Spleen (tissue), 7 donors: ENCODE measurements around the gene AHRR.

ENCODE experiments used
- POLR2A ChIP-seq, 3 donors: fragments of 450-650 bp; IDR thresholded peaks; one replicate each; pipeline ENCODE4 v1.5.1; 2017; ENCODE audit warnings: antibody characterized with exemption in 3 of 3, mild to moderate bottlenecking in 1 of 3
- TF ChIP-seq, protein P1 (sequence below), 11 experiments: fragments of 200-600 bp in 7 of 11; fragments of 450-650 bp in 4 of 11; sonication (generic) in 4 of 11; IDR thresholded peaks in 8 of 11; conservative IDR thresholded peaks in 3 of 11; 1 replicate in 7 of 11; 2 replicates in 4 of 11; pipeline versions ENCODE4 v1.4.0 to v1.8.0; 2016 to 2021; ENCODE audit warnings: antibody characterized with exemption in 11 of 11, inconsistent platforms in 4 of 11, mild to moderate bottlenecking in 1 of 11
- donor health status: DM: no; HTN: no; CAD: no; lungs with moderate emphysema.
- donor health status: DM: no; HTN: no; CAD: no.
- donor health status: DM: no; HTN: no; CAD: no.

- TF ChIP-seq, protein P1, sequence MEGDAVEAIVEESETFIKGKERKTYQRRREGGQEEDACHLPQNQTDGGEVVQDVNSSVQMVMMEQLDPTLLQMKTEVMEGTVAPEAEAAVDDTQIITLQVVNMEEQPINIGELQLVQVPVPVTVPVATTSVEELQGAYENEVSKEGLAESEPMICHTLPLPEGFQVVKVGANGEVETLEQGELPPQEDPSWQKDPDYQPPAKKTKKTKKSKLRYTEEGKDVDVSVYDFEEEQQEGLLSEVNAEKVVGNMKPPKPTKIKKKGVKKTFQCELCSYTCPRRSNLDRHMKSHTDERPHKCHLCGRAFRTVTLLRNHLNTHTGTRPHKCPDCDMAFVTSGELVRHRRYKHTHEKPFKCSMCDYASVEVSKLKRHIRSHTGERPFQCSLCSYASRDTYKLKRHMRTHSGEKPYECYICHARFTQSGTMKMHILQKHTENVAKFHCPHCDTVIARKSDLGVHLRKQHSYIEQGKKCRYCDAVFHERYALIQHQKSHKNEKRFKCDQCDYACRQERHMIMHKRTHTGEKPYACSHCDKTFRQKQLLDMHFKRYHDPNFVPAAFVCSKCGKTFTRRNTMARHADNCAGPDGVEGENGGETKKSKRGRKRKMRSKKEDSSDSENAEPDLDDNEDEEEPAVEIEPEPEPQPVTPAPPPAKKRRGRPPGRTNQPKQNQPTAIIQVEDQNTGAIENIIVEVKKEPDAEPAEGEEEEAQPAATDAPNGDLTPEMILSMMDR (IDR thresholded peaks at IDR 0.05 in 8 of 11, conservative IDR thresholded peaks at IDR 0.05 in 3 of 11): no peak
- no peak for TF ChIP-seq POLR2A (IDR thresholded peaks at IDR 0.05)
Measured at GRCh38 chr5:320524-321229, 837 bp upstream of the AHRR start.
